ENCODE data around the gene CNIH2.

CNIH2 gene

GRCh38 chr11:66331542-66332370, 53.8 kb downstream of the CNIH2 start:
- no peak for DNase-seq (ENCODE audit: low spot score)

- no peak for DNase-seq (ENCODE audit: low spot score)
Measured at GRCh38 chr11:66332371-66333219, 54.6 kb downstream of the CNIH2 start.

DNA sequence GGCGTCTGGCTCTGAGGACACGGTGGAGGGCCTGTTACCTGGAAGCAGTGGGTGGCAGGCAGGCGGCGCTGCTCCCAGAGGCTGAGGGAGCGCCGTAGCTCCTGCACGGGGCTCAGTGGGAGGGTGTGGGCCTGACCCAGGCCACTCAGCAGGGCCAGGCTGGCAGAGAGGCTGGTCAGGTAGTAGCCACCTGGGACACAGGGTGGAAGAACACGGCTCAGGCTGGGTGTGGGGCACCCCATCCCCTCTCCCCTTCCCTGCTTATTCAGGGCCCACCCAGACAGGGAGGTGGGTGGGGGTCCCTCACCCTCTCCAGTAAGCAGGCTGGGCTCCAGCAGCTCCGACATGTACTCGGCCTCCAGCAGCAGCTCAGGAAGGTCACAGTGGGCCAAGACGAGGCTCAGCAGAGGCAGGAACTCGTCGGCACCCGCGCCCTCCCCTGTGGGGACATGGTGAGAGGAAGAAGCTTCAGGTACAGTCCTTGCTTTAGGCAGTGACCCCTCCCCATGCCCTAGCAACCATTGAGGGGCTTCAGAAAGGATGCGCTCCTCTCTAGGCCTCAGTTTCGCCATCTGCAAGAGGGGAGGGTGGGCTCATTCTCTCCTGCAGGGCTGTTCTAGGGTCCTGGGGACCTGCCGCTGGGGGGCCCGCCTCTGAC, 55.4 kb downstream of the CNIH2 start:
- no peak for DNase-seq (ENCODE audit: low spot score)

Measured in hepatic stellate cell (primary cell).